Tibial nerve (tissue), 4 donors: ENCODE results near the gene FAXC. TPM values are rescaled to one million over a fixed set of nuclear protein-coding genes. Genes with fewer than 3 reads are reported as not detected.

Experiments used
- DNase-seq, 2 donors: peaks; one replicate each; pipeline ENCODE4 v3.0.0-alpha.2; 2019; ENCODE audit warnings: low spot score in 2 of 2
- H3K27ac ChIP-seq, 4 donors: fragments of 200-600 bp; sonication (generic) in 3 of 4; one replicate each; pipeline ENCODE4 v1.5.1; 2017 to 2019; ENCODE audit warnings: mild to moderate bottlenecking in 1 of 4
- H3K27me3 ChIP-seq, 2 donors: fragments of 200-600 bp; sonication (generic) in 1 of 2; one replicate each; pipeline versions ENCODE4 v1.5.1 to v1.6.0; 2017 to 2019
- H3K36me3 ChIP-seq, 3 donors: fragments of 200-600 bp; sonication (generic); one replicate each; pipeline ENCODE4 v1.5.1; 2018 to 2019
- H3K4me1 ChIP-seq, 4 donors: fragments of 200-600 bp; sonication (generic) in 3 of 4; one replicate each; pipeline ENCODE4 v1.5.1; 2017 to 2019
- H3K4me3 ChIP-seq, 4 donors: fragments of 200-600 bp; sonication (generic) in 3 of 4; one replicate each; pipeline ENCODE4 v1.5.1; 2017 to 2019; ENCODE audit warnings: mild to moderate bottlenecking in 1 of 4, moderate library complexity in 1 of 4
- H3K9me3 ChIP-seq, 4 donors: fragments of 200-600 bp; sonication (generic) in 3 of 4; one replicate each; pipeline ENCODE4 v1.5.1; 2017 to 2019
- CTCF ChIP-seq, 5 experiments: fragments of 200-600 bp in 3 of 5; fragments of 450-650 bp in 2 of 5; sonication (generic) in 3 of 5; IDR thresholded peaks; one replicate each; pipeline ENCODE4 v1.5.1; 2016 to 2019; ENCODE audit warnings: antibody characterized with exemption in 5 of 5, mild to moderate bottlenecking in 3 of 5, moderate library complexity in 2 of 5
- EP300 ChIP-seq, 2 donors: sonication (generic); formaldehyde crosslinking; IDR thresholded peaks; one replicate each; pipeline ENCODE4 v1.6.1; 2017; ENCODE audit warnings: antibody characterized with exemption in 2 of 2, mild to moderate bottlenecking in 1 of 2
- POLR2A ChIP-seq, 2 donors: fragments of 450-650 bp; IDR thresholded peaks; one replicate each; pipeline ENCODE4 v1.6.1; 2017; ENCODE audit warnings: antibody characterized with exemption in 2 of 2, mild to moderate bottlenecking in 2 of 2, moderate library complexity in 2 of 2
- WGBS, 2 donors: methylation state at CpG; one replicate each; pipeline ENCODE4 v1.1.5; 2018; 5-methylcytosine and 5-hydroxymethylcytosine counted together
- total RNA-seq, 4 donors: library from RNA; depleted of rRNA; stranded (reverse); fragments of >200 nt; gene quantifications; one replicate each; pipeline ENCODE4 v1.1.0, GENCODE V29; 2016

The FAXC gene
- total RNA-seq, 4 donors from 2014 or later: under 0.01 to 2.4 (median 0.44) TPM

DNA sequence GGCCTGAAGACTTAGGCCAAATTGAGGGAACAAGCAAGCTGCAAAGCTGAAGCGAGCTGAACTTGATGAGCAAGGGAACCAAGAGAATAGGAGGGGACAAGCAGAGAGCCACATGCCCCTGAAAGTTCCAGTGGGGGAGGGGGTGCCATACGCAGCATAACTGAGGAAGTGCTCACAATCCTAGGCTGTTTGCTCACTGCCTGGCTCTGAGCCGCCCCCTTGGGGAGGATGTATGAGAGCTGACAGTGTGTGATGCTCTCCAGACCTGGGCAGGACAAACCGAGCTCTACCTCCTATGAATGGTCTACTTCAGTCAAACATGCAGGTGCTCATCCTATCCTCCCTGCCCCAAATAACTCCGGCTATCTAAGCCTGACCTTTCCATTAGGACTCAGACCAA is 52.1 kb downstream of the FAXC start:
- no peaks in the 10 kb centered on the region for H3K9me3 ChIP-seq
- no peaks in the 10 kb centered on the region for H3K27me3 ChIP-seq
- no peak overlapping the region for H3K4me3 ChIP-seq
- 92 to 97% methylated on average over 5 of the region's 5 CpGs for WGBS, 2 donors
- no peak overlapping the region for H3K27ac ChIP-seq
- TF ChIP-seq CTCF (IDR thresholded peaks at IDR 0.05) (no peak), POLR2A (IDR thresholded peaks at IDR 0.05) (no peak), EP300 (IDR thresholded peaks at IDR 0.05) (no peak)
- no peaks in the 10 kb centered on the region for H3K4me1 ChIP-seq
- no peak for DNase-seq
- no peaks in the 10 kb centered on the region for H3K36me3 ChIP-seq

- Histone ChIP-seq H3K27ac (no peak overlapping the region), H3K36me3 (no peaks in the 10 kb centered on the region), H3K4me1 (no peaks in the 10 kb centered on the region), H3K27me3 (no peaks in the 10 kb centered on the region), H3K9me3 (no peaks in the 10 kb centered on the region), H3K4me3 (no peak overlapping the region)
- DNase-seq: no peak
- WGBS, 2 donors: 91 to 100% methylated on average over 1 of the region's 1 CpG
- TF ChIP-seq EP300 (IDR thresholded peaks at IDR 0.05) (no peak), CTCF (IDR thresholded peaks at IDR 0.05) (no peak)
These were observed 52.5 kb downstream of the FAXC start for GRCh38 chr6:99297006-99297405.

- H3K36me3 ChIP-seq: no peaks in the 10 kb centered on the region
- H3K4me1 ChIP-seq: no peaks in the 10 kb centered on the region
- H3K27me3 ChIP-seq: no peaks in the 10 kb centered on the region
- WGBS, 2 donors: 88 to 90% methylated on average over 5 of the region's 5 CpGs
- DNase-seq: no peak
- no peak overlapping the region for H3K4me3 ChIP-seq
- no peaks in the 10 kb centered on the region for H3K9me3 ChIP-seq
- H3K27ac ChIP-seq: no peak overlapping the region
- no peak for TF ChIP-seq EP300 (IDR thresholded peaks at IDR 0.05)
- no peak for TF ChIP-seq POLR2A (IDR thresholded peaks at IDR 0.05)
- TF ChIP-seq CTCF (IDR thresholded peaks at IDR 0.05): no peak
These were observed 53.2 kb downstream of the FAXC start for GRCh38 chr6:99296261-99296660.

GRCh38 chr6:99295276-99295675 is 54.2 kb downstream of the FAXC start:
- H3K27ac ChIP-seq: no peak overlapping the region
- TF ChIP-seq EP300 (IDR thresholded peaks at IDR 0.05): no peak
- H3K27me3 ChIP-seq: no peaks in the 10 kb centered on the region
- whole genome bisulfite sequencing, 2 donors: 76 to 85% methylated on average over 3 of the region's 3 CpGs
- H3K36me3 ChIP-seq: no peaks in the 10 kb centered on the region
- no peak for DNase-seq
- H3K4me3 ChIP-seq: no peak overlapping the region
- H3K4me1 ChIP-seq: no peaks in the 10 kb centered on the region
- no peaks in the 10 kb centered on the region for H3K9me3 ChIP-seq

- no peak overlapping the region for H3K4me3 ChIP-seq
- TF ChIP-seq CTCF (IDR thresholded peaks at IDR 0.05): no peak
- no peak for TF ChIP-seq EP300 (IDR thresholded peaks at IDR 0.05)
- no peak for TF ChIP-seq POLR2A (IDR thresholded peaks at IDR 0.05)
- WGBS, 2 donors: 76 to 85% methylated on average over 6 of the region's 6 CpGs
- H3K27ac ChIP-seq: no peak overlapping the region
- H3K36me3 ChIP-seq: no peaks in the 10 kb centered on the region
- H3K27me3 ChIP-seq: no peaks in the 10 kb centered on the region
- no peak for DNase-seq
- H3K9me3 ChIP-seq: no peaks in the 10 kb centered on the region
- no peaks in the 10 kb centered on the region for H3K4me1 ChIP-seq
These were observed 54.7 kb downstream of the FAXC start for GRCh38 chr6:99294786-99295185.

- Histone ChIP-seq H3K4me3 (no peak overlapping the region), H3K27me3 (no peaks in the 10 kb centered on the region), H3K36me3 (no peaks in the 10 kb centered on the region), H3K27ac (no peak overlapping the region), H3K9me3 (no peaks in the 10 kb centered on the region), H3K4me1 (no peaks in the 10 kb centered on the region)
- TF ChIP-seq CTCF (IDR thresholded peaks at IDR 0.05) (no peak), EP300 (IDR thresholded peaks at IDR 0.05) (no peak)
- 85 to 90% methylated on average over 2 of the region's 2 CpGs for WGBS, 2 donors
- no peak for DNase-seq
These were observed 59.8 kb downstream of the FAXC start for GRCh38 chr6:99289701-99290100.
